Measurements from ENCODE around the gene HS6ST2.

Gene HS6ST2

DNA sequence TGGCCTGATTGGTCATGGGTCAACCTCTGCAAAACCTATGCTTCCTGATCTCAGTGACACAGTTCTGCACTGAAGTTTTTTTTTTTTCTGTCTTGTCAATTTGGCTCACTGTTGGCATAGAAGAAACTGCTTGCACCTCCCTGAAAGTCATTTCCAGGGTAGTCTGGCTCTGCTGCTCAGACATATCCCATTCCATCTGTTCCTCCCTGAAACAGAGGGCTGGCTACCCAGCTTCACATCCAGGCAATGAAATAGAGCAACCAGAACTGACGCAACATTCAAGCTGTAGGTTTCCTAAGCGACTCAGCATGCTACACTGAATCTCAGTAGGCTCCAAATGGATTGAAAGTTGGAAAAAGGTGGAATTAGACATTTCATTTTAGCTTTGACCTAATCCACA, 292.8 kb downstream of the HS6ST2 start:
- DNase-seq, result no peak

DNA sequence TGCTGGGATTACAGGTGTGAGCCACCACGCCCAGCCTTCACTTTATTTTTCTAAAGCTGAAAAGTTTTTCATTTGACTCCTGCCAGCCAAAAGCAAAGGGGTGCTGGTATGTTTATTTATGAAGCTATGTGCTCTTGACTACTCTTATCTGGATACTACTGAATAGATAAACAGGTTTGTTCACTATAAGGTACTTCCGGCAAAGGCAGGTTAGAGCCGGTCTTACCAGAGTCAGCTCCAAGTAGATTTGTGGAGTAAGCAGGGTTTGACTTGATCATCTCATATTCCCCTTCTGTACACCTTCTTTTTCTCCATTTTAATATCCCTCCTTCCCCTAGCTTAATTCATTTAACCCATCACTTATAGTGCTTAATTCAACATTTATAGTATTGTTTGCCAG, 294.2 kb downstream of the HS6ST2 start:
- DNase-seq, result no peak

DNA sequence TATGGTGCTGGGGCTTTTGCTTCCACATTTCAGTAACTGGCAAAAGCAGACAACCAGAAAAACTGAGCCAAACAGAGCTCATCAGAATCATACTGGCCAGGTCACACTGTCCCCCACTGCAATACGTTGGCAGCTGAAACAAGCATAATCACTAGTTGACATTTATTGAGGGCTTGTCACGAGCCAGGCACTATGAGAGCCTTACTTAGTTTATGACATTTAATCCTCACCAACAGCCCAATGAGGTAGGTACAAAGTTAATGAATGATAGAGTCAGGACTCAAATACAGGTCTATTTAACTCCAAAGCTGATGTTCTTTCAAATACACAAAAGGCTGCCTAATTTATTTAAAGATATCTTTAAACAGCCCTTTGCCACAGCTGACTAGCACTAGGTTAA, 295.6 kb downstream of the HS6ST2 start:
- no peak for DNase-seq

DNA sequence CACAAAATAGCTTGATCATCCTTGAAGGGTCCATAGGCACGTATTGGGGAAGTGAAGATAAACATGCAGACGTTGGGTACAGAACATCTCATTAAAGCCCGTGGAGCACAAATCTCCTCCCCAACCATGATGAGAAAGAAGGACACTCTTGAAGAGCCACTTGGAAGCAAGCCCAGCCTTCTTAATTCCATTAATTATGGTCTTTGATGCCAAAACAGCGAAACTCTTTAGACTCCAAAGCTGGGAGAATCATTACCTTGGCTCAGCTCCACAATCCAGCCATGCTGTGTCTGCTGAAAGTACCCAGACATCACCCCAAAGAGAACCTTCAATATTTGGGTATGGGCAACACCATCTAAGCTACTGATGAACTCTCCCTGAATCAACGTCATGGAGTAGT, 300.6 kb downstream of the HS6ST2 start:
- DNase-seq, result no peak

DNA sequence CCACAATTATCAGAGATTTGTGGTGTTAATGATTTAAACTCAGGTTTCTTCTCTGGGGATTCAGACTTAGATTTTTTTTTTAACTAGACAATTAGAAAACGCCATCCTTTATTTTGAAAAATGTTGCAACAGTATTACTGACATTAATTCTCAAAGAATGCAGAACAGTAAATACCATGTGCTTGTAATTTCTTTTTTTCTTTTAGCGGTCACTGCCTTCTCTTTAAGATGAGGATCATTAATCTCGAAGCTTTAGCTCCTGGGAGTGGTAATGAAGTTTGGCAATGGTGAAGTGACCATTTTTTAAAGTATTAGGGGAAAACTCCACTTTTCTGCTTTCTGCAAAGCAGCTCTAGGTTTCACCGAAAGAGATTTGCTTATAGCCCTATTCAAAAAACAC, 305.6 kb downstream of the HS6ST2 start:
- no peak for DNase-seq

GRCh38 chrX:132651421-132652086, 306.9 kb downstream of the HS6ST2 start:
- no peak for DNase-seq

- no peak for DNase-seq
Observed at GRCh38 chrX:132648895-132649294, 309.5 kb downstream of the HS6ST2 start.

GRCh38 chrX:132639446-132639845, 319.0 kb downstream of the HS6ST2 start:
- DNase-seq, result no peak

- no peak for DNase-seq
Observed at GRCh38 chrX:132638313-132638712, 320.1 kb downstream of the HS6ST2 start.

DNA sequence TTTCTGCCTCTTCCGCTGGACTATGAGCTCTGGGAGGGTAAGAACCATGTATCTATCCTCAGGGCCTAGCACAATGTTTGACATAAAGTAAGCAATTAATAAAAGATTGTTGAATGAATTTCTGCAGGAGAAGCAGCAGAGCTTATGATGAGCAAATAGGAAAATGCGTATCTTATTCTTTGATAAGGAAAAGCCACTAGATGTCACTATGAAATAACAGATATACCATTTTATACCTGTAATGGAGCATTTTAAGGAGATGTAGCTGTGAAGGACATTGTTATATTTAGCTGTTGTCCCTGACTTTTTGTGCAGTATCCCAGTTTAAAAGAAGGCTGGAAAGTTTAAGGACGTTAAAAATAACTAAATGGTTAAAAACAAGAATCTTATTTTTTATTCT, 322.3 kb downstream of the HS6ST2 start:
- no peak for DNase-seq

GRCh38 chrX:132634521-132634920, 323.9 kb downstream of the HS6ST2 start:
- no peak for DNase-seq

DNA sequence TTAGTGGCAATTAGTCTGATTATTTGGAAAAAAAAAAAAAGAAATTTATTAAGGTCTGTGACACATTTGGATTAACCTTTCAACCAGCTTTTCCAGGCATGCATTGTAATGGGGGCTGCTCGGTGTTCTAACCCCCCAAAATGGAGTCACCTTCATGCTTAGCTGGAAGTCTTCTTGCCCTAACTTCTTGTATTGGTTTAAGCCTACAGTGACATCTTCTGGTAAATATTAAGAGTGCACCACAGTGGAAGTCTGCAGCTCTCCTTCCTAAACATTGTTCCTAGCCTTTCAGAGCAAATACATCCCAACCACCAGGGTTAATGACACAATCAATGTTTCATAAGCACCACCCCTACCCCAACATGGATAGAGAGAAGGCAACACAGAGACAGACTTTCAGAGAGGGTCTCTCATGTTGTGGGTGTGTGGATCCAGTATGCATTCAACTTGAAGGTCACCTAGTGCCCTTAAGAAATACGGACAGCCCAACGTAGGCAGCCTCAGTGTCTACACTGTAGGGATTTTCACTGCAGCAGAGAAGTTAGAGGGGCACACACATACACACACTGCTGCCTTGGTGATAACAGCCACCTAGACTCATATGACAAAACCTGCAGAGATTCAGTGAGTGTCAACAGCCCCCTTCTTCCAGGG, 326.7 kb downstream of the HS6ST2 start:
- DNase-seq, result no peak

GRCh38 chrX:132624466-132624865, 334.0 kb downstream of the HS6ST2 start:
- DNase-seq, result no peak

- no peak for DNase-seq
Observed at GRCh38 chrX:132623942-132624341, 334.5 kb downstream of the HS6ST2 start.

- DNase-seq, result no peak
Observed at GRCh38 chrX:132623300-132623699, 335.1 kb downstream of the HS6ST2 start.

- DNase-seq, result no peak
Observed at GRCh38 chrX:132622130-132622529, 336.3 kb downstream of the HS6ST2 start.

- DNase-seq, result no peak
Observed at GRCh38 chrX:132618810-132619209, 339.6 kb downstream of the HS6ST2 start.

DNA sequence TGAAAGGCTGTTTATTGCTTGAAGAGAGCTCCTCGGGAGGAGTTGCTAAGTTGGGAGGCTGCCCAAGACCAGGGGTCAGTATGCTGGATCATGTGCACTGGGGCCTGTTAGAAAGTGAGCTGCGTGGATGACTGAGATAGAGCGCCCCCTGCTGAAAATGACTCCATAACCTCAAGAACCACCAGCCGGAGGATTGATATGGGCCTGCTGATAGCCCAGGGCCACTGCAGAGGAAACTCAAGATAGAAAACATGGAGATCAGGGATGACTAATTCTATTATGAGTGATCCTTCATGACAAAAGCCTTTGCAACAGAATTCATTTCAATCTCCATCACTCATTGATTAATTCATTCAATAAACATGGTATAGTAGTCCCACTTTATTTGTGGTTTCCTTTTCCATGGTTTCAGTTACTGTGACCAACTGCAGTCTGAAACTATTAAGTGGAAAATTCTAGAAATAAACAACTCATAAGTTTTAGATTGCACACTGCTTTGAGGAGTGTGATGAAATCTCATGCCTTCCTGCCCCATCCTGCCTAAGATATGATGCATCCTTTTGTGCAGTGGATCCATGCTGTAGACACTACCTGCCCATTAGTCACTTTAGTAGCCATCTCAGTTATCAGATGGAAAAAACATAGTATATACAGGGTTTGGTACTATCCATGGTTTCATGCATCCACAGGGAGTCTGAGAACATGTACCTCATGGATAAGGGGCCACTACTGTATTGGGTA, 342.9 kb downstream of the HS6ST2 start:
- peak; percentile 30 for DNase-seq

GRCh38 chrX:132614297-132614696, 344.1 kb downstream of the HS6ST2 start:
- no peak for DNase-seq

- no peak for DNase-seq
Observed at GRCh38 chrX:132613801-132614200, 344.6 kb downstream of the HS6ST2 start.

DNA sequence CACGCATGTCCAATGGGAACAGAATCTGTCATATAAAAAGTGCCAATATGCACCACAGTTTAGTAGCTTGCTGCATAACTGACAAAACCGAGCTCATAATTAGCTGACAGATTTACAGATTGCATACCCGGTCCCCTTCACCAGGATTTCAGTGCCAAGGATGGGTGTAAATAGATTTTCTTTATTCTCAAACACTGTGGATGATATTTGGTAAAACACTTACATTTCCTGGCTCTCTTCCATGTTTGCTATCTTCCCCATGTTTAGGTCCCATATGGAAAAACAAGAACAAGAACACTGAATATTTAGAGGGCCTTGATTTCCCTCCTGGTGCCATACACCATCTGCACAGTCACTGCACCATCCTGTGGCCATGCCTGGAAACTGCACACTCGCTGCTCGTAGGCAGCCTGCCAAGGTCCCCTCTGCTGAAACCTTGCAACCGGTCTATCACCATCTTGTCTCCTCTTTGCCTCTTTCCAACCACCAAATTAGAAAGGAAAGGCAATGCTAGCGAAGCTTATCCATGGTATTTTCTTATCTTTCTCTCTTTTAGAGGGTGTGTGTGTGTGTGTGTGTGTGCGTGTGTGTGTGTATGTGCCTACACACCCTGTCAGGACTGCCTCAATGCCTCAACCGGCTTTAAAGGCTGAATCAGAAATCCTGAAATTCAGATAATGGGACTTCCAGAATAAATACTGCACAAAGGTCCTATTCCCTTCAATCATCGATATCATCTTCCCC, 345.4 kb downstream of the HS6ST2 start:
- DNase-seq, result peak; percentile 18

DNA sequence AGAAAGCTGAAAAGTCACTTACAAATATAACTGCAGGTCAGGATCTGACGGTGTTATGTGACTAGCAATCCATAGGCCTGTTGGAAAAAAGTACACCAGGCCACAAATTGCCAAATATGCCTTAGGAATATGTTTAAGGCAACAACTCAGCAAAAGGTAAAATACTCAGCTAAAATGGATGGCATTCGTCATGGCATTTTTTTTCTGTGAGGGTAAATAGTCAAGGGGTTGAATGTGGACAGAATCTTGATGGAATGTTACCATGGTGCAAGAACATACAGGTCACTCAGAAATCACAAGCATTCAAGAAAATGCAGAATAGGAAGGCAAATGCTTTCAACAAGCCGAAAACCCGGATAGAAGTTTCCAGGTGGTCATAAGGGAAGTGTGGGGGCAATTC, 347.9 kb downstream of the HS6ST2 start:
- no peak for DNase-seq

- DNase-seq, result no peak
Observed at GRCh38 chrX:132609362-132609848, 349.0 kb downstream of the HS6ST2 start.

All from T-helper 9 cell (primary cell).